ENCODE measurements around the gene PIAS1.
"Not testable (repeated sequence)": the region's sequence is repeated elsewhere in the genome, so short reads cannot be mapped to it uniquely, and the experiment has no call there.

The PIAS1 gene

DNA sequence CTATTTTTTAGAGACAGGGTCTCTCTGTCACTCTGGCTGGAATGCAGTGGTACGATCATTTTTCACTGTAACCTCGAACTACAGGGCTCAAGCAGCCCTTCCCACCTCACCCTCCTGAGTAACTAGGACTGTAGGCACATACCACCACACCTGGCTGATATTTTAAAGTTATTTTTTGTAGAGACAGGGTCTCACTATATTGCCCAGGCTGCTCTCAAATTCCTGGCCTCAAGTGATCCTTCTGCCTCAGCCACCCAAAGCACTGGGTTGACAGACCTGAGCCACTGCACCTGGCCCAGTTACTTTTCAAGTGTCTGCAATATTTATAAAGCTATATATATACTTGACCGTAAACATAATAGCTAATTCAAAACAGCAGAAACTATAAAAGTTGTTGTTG is 75.0 kb downstream of the PIAS1 start:
- DNase-seq = no peak

DNA sequence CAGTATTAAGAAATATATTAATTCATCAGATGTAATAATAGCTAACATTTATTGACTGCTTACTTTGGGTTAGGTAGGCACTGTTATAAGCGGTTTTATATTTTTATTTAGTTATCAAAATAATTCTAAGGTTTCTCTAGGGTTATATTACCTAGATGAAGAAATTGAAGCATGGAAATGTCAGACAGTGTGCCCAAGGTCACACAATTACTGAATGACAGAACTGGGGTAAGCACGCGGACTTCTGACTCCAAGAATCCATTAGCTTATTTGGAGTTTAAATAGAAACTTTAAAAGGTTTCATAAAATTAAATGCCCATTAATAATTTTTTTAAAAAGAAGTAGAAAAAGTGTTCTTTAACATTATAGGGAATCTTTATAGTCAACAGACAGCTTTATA is 76.7 kb downstream of the PIAS1 start:
- DNase-seq = no peak

DNA sequence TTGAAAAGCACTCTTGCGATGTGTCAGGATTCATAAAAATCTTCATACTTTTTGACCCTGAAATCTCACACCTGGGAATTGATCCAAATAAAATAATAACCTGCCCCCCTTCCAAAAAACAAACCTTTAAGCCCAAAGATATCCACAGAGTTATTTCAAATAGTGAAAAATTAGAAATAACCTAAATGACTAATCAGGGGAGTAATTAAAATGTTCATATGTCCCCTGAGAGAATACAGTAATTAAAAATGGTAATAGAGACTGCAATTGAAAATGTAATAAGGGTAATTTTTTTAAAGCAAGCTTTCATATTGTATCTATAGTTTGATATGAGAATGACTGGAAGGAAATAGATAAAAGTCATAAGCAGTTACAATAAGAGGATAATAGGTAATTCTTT is 83.0 kb downstream of the PIAS1 start:
- DNase-seq = no peak

DNA sequence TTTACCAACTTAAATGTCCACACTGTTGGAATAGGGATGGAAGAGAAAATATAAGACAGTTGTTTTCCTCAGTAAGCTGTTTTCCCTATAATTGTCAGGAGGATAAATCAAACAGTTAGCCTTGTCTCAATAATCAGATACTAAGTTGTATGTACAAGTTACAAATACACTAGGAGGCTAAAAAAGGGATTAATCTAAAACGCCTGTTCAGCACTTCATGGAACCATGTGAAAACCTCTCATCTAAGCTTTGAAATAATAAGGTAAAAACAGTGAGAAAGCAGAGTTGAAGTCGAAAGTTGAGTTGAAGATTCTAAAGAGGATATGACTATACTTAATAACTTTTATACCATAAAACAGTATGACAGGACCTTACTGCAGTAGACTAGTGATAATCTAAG is 89.0 kb downstream of the PIAS1 start:
- DNase-seq = no peak

DNA sequence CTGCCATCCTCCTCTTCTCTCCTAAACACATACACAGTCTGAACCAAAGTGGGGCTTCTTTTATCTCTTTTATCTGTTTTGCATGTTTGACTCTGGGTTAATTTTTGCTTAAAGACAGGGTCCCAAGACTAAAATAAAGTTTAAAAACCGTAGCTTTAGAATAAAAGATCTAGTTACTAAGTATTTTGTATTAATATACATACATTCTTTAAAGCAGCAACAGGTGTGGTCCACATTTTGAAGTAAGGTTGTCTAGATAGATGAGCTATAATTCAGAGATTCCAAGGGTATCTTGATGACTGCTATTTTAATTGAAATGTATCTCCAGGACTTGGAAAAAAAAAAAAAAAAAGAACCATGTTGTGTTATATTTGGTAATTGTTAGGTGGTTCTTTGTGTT is 89.7 kb downstream of the PIAS1 start:
- no peak for DNase-seq

DNA sequence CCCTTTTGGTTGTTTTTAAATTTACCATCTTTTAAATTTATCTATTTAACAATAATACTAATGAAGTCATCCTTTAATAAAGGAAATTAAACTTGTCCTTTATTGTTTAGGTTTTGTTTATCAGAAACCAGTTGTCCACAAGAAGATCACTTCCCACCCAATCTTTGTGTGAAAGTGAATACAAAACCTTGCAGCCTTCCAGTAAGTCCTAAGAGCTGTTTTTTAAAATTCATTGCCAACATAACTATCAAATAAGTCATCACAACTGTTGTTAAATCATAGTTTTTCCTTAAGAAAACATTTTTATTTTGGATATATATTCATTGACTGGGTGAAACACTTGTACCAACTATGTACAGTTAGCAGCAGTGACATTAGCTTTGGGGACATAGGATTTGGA is 91.6 kb downstream of the PIAS1 start:
- DNase-seq = no peak

DNA sequence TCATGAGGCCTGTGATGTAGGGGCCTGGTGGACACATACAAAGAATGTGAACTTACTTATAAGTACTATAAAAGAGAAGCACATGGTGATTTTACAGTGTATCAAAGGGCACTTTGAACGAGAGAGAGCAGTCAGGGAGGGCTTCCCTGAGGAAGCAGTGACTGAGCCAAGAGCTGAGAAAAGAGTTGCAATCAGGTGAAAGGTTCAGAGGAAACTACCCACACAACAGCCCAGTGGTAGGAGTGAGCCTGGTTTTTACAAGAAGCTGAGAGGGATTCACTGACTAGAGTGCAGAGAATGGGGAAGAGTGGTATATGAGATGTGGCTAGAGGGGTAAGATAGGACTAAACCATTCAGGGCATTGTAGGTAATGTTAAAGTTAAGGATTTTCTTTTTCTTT is 93.9 kb downstream of the PIAS1 start:
- DNase-seq = peak; percentile 15

DNA sequence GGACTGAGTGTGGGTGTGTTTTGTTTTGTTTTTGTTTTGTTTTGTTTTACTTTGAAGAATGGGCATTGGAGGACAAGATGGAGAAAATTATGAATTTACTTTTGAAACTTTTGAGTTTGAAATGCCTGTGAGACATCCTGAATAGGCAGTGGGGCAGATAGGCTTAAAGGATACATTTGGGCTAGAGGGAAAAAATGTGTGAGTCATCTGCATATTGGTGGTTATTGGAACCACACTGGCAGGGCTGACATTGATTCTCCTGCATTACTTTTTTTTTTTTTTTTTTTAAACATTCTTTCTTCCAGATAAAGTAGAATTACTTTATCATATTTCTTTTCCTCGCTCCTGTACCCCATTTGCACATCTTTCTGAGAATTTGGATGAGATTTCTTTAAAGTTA is 94.9 kb downstream of the PIAS1 start:
- DNase-seq = no peak

DNA sequence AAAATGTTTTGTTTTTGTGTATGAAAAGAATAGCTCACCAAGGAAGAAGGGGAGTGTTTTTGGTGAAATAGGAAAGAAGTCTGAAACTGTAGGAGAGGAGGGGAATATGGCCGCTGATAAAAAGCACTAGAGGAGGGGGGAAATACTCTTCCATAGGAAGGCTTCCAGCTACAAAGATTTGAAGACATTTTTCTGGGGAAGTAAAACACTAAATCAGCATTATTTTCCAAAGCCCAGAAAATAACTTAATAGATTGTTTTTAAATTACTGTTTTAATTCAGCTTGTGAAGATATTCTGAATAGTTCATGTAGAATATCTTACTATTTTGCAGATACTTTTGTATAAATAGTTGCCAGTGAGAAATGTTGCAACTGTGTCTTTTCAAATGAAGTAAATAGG is 96.1 kb downstream of the PIAS1 start:
- DNase-seq = no peak

DNA sequence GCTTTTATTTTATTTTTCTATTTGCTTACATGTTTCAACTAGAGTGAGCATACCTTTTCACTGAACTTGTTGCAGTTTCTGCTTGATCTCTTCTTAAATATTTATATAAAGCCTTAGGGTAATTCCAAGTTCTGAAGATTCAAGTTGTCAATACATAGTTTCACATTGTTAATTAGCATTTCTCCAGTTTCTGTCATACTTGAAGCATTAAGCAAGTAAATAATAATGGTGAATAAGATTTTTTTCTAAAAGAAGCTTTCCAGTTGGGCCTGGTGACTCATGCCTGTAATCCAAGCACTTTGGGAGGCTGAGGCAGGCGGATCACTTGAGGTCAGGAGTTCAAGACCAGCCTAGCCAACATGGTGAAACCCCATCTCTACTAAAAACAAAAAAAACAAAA is 97.2 kb downstream of the PIAS1 start:
- no peak for DNase-seq

DNA sequence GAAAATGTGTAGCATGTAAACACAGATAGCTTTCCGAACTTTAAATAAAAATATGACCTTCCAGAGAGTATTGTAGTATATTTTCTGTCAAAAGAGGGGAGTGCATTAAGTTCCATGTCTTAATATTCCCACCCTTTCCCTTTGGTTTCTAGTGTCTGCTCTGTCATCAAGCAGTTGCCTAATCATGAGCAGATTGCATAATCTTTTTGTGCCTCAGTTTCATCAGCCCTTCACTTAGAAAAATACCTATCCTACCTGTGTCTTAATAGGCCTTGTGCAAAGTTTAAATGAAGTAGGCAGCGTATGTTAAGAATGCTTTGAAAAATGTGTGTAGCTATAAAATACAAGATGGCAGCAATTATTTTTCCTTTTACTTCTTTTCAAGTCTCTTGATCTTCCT is 98.2 kb downstream of the PIAS1 start:
- DNase-seq = peak; percentile 21

DNA sequence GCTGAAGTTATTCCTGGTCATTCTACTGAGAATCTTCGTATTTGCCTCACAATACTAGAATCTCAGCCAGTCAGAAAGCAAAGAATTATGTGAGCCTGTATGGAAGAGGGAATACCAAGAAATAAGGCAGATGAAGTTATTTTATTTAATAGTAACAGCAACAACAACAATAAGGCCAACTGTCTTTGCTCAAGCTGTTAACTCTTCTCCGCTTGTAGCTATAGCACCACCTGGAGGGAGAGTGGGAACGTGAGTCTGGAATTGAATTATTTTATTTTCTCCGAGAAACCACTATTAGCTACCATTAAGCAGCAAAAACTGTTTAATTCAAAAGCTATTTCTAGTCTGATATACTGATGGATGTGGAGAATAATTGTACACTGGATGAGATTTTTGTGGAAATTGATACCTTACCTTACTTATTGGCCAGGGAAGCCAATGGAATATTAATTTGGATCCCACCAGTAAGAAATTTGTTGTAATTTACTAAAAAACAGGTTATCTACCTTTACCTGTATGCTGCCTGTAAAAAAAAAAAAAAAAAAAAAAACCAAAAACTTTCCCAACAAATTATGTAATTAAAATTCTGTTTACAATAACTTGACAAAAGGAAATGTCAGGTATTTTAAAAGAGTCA is 100.9 kb downstream of the PIAS1 start:
- DNase-seq = peak; percentile 52

DNA sequence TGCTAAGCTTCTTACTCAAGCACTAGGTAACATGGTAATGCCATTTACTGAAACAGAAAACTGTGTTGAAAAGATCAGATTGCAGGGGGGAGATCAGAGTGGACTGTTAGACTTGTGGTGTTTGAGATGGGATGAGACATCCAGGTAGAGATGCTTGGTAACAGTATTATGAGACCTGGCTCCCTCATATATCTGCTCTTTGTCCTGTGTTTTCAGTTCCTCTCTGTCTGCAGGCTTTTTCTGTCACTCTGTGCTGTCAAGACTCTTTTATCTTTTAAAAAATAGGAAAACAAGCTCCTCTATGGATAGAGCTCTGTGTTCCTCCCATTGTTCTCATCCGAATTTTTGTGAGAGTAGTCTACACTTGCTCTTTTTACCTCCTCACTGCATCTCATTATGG is 103.0 kb downstream of the PIAS1 start:
- DNase-seq = no peak

DNA sequence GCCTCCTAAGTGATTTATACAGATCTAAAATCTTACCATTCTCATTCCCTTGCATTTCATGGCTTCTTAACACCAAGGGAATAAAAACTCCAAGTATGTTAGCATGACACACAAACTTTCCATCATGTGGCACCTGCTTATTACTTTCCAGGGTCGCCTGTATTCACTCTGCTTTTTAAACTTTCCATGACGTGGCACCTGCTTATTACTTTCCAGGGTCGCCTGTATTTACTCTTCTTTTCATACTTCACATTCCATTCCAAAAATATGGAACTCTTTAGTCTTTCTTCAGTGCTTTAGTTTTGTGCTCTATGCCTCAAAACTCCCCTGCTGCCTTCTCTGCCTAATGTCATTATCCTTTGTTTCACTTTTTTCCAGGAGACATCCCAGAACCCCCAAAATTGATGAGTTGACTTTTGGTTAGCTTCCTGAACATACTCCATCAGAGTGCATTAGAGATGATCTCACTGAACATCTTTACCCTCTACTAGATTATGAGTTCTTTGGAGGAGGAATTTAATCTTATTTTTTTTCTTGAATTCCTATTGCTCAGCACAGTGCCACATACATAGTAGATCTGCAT is 104.0 kb downstream of the PIAS1 start:
- no peak for DNase-seq

DNA sequence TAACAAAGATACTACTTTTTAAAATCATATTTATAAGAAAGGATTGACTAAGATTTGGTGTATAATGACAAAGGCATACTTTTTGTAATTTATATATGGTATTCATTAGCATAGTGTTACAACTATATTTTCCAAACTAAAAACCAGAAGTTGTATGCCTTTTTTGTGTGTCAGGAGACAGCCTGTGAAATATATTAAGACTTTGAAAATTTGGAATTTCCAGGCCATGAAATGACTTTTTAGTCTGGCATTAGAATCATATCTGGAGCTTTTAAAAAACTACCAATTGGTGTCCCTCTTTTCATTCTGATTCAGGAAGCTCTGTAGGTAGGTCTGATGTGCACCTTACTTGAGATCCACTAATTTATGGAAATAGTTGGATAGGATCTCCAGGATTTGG is 109.1 kb downstream of the PIAS1 start:
- DNase-seq = no peak

DNA sequence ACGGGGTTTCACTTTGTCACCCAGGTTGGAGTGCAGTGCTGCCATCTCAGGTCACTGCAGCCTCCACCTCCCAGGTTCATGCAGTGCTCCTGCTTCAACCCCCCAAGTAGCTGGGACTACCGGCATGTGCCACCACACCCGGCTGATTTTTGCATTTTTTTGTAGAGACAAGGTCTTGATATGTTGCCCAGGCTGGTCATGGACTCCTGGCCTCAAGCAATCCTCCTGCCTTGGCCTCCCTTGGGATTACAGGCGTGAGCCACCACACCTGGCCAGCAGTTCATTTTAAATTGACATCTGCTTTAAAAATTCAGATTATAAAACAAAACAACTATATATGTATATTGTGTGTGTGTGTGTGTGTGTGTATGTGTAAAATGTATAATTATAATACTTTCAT is 112.7 kb downstream of the PIAS1 start:
- DNase-seq = no peak

DNA sequence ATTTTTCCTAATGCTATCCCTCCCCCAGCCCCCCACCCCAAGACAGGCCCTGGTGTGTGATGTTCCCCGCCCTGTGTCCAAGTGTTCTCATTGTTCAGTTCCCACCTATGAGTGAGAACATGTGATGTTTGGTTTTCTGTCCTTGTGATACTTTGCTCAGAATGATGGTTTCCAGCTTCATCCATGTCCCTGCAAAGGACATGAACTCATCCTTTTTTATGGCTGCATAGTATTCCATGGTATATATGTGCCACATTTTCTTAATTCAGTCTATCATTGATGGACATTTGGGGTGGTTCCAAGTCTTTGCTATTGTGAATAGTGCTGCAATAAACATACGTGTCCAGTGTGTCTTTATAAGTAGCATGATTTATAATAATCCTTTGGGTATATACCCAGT is 117.9 kb downstream of the PIAS1 start:
- not testable (repeated sequence) for DNase-seq

DNA sequence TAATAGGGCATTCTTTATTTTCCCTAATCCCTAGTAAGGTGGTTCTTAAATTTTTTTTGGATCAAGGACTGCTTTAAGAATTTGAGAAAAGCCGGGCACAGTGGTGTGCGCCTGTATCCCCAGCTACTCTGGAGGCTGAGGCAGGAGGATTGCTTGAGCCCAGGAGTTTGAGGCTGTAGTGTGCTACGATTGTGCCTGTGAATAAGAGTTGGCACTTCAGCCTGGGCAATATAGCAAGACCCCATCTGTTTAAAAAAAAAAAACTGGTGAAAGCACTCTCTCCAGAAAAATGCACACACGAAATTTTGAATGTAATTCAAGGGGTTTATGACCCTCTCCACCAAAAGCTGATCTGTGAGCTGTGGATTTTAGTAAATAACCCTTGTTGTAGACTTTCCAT is 119.0 kb downstream of the PIAS1 start:
- DNase-seq = no peak

DNA sequence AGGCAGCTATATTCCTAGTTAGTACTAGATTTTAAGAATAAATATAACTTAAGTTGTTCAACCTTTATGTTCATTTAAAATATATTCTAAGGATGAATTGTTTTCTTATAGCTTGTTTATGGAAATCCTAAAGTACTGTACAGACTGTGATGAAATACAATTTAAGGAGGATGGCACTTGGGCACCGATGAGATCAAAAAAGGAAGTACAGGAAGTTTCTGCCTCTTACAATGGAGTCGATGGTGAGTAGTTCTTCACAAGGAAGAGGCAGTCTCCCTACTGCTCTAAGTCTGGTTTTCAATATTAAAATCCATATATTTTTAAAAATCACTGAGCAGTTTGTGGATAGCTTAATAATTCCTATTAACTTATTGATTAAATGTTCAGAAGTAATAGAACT is 121.4 kb downstream of the PIAS1 start:
- DNase-seq = peak; percentile 67

DNA sequence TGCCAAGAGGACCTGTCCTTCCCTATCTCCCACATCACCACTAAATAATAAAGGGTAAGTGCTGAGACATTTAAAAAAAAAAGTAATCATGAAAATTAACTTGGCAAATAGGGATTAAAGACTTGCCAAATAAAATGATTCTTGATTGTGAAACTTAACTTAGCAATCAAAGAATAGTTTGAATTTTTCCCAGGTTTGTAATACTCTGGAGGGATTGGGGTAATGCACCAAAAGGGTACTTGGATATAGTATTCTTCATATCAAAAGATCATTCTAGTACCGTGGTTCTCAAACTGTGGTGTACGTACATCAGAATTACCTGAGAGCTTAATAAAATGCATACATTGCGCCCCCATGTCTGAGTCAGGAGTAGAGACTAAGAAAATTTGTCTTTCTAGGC is 122.5 kb downstream of the PIAS1 start:
- DNase-seq = no peak

DNA sequence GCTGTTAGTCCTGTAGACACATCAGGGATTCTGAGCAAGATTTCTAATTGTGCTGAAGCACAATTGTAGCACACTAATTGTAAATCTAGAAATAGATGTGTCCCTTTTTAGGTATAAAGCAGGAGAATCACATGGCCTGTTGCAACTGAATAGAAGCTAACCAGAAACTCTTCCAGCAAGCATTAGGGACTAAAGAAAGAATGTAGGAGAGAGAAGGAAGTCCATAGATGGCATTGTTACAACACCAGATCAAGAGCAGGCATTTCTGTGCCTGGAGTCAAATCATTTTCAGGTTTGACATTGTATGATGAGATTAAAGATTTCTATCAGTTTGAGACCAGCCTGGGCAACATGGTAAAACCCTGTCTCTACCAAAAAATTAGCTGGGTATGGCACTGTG is 123.6 kb downstream of the PIAS1 start:
- DNase-seq = no peak

DNA sequence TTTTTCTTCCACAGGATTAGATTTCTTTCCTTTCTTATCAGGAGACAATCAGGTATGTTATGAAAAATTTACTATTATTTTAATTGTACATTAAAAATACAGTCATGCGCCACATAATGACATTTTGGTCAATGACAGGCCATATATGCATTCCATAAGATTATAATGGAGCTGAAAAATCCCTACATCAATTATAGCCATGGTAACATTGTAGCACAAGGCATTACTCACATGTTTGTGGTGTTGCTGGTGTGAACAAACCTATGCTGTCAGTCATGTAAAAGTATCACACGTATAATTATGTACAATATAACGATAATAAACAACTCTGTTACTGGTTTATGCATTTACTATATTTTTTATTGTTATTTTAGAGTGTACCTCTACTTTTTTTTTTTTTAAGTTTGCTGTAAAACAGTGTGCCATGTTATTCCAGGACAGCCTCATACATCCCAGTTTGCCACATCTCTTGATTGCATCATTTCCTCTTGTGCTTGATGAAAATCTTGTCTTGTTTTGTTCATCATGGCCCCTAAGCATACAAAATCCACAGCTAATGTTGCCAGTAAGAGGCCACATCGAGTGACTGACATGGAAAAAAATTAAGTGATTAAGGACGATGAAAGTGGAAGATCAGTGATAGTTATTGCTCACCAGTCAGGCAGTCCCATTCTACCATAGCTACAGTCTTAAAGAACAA is 129.7 kb downstream of the PIAS1 start:
- peak; percentile 8 for DNase-seq

DNA sequence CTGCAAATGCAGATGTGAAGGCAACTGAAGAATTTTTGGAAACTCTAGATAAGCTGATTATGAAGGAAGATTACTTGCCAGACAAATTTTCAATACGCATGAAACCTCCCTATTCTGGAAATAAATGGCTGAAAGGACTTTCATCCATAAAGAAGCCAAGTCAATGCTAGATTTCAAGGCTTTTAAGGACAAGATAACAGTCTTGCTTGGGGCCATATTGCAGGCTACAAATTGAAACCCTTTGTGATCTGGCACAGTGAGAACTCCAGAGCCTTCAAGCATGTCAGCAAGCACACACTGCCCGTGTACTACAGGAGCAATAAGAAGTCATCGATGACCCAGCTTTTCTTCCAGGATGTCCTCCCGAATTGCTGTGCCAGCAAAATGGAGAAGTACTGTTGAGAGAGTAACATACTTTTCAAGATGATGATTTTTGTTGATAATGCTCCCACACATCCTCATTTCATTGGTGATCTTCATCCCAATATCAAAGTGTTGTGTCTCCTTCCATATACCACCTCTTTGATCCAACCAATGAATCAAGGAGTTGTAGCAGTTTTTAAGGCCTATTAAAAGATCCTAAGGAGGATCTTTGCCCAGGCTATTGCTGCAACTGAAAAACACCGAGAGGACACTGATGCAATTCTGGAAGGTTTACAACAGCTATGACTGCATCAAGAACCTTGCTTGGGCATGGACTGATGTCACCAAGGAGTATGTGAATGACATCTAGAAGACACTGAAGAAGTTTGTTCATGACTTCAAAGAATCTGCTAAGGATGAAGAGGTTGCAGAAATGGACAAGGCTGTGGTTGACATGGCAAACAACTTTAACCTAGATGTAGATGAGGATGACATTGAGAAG is 130.7 kb downstream of the PIAS1 start:
- DNase-seq = peak; percentile 55
